NCI-H446 (cell line): ENCODE data around the gene ST6GALNAC4.

Experiments
- DNase-seq, 2 experiments: peaks; one replicate each; lab custom pipeline; 2025; lab: John Stamatoyannopoulos, UW

ST6GALNAC4 gene

GRCh38 chr9:127912296-127912695 is 4.5 kb downstream of the ST6GALNAC4 start:
- DNase-seq = no peak

- DNase-seq = peak in 1 of 2 experiments; percentile 19
Measured at GRCh38 chr9:127910613-127911205, 6.1 kb downstream of the ST6GALNAC4 start.

GRCh38 chr9:127909839-127910273 is 7.0 kb downstream of the ST6GALNAC4 start:
- no peak for DNase-seq

- no peak for DNase-seq
Measured at GRCh38 chr9:127908660-127908926, 8.2 kb downstream of the ST6GALNAC4 start.

- no peak for DNase-seq
Measured at GRCh38 chr9:127907867-127908659, 8.8 kb downstream of the ST6GALNAC4 start.

GRCh38 chr9:127905788-127906191 is 11.1 kb downstream of the ST6GALNAC4 start:
- no peak for DNase-seq

- DNase-seq = no peak
Measured at GRCh38 chr9:127905004-127905728, 11.7 kb downstream of the ST6GALNAC4 start.

GRCh38 chr9:127904561-127905003 is 12.3 kb downstream of the ST6GALNAC4 start:
- no peak for DNase-seq

- DNase-seq = no peak
Measured at GRCh38 chr9:127903557-127904475, 13.0 kb downstream of the ST6GALNAC4 start.

- DNase-seq = peak in 1 of 2 experiments; percentile 61
Measured at GRCh38 chr9:127899128-127899943, 17.5 kb downstream of the ST6GALNAC4 start, which contains the start of gene ST6GALNAC6. Gene ST6GALNAC6, minus strand, starts transcription at chr9:127899603. Its CDS starts 1,622 bp downstream, at chr9:127897981.

- no peak for DNase-seq
Measured at GRCh38 chr9:127898433-127899127, 18.3 kb downstream of the ST6GALNAC4 start.

GRCh38 chr9:127897193-127897692 is 19.6 kb downstream of the ST6GALNAC4 start:
- DNase-seq = no peak

- DNase-seq = no peak
Measured at GRCh38 chr9:127896395-127897192, 20.2 kb downstream of the ST6GALNAC4 start.

GRCh38 chr9:127895811-127896210 is 21.0 kb downstream of the ST6GALNAC4 start:
- DNase-seq = no peak

GRCh38 chr9:127893392-127893791 is 23.4 kb downstream of the ST6GALNAC4 start:
- no peak for DNase-seq

- no peak for DNase-seq
Measured at GRCh38 chr9:127892831-127893230, 24.0 kb downstream of the ST6GALNAC4 start.

GRCh38 chr9:127890053-127890452 is 26.8 kb downstream of the ST6GALNAC4 start:
- no peak for DNase-seq

- DNase-seq = no peak
Measured at GRCh38 chr9:127887792-127888191, 29.0 kb downstream of the ST6GALNAC4 start.

GRCh38 chr9:127886401-127886972 is 30.4 kb downstream of the ST6GALNAC4 start:
- DNase-seq = no peak
